ENCODE data around the gene MARCO.
"Not testable (repeated sequence)": the region's sequence is repeated elsewhere in the genome, so short reads cannot be mapped to it uniquely, and the experiment has no call there.

MARCO gene

GRCh38 chr2:118929059-118929458 is 12.9 kb upstream of the MARCO start:
- DNase-seq (ENCODE audit: low read depth): no peak

- no peak for DNase-seq (ENCODE audit: low read depth)
Observed at GRCh38 chr2:118932949-118933348, 9.0 kb upstream of the MARCO start.

- DNase-seq (ENCODE audit: low read depth): no peak
Observed at GRCh38 chr2:118936306-118936705, 5.7 kb upstream of the MARCO start.

GRCh38 chr2:118936936-118937335 is 5.1 kb upstream of the MARCO start:
- DNase-seq (ENCODE audit: low read depth): no peak

- no peak for DNase-seq (ENCODE audit: low read depth)
Observed at GRCh38 chr2:118937817-118938216, 4.2 kb upstream of the MARCO start.

GRCh38 chr2:118939994-118940393 is 2.0 kb upstream of the MARCO start:
- DNase-seq (ENCODE audit: low read depth): no peak

GRCh38 chr2:118940486-118941120 is 1.4 kb upstream of the MARCO start:
- DNase-seq (ENCODE audit: low read depth): no peak

- DNase-seq (ENCODE audit: low read depth): no peak
Observed at GRCh38 chr2:118943286-118943685, 1.3 kb downstream of the MARCO start.

GRCh38 chr2:118945881-118946280 is 3.9 kb downstream of the MARCO start:
- no peak for DNase-seq (ENCODE audit: low read depth)

- DNase-seq (ENCODE audit: low read depth): not testable (repeated sequence)
Observed at GRCh38 chr2:118948266-118948665, 6.3 kb downstream of the MARCO start.

- no peak for DNase-seq (ENCODE audit: low read depth)
Observed at GRCh38 chr2:118954297-118955060, 12.5 kb downstream of the MARCO start.

- no peak for DNase-seq (ENCODE audit: low read depth)
Observed at GRCh38 chr2:118965737-118966136, 23.7 kb downstream of the MARCO start.

- no peak for DNase-seq (ENCODE audit: low read depth)
Observed at GRCh38 chr2:118967124-118967880, 25.3 kb downstream of the MARCO start.

GRCh38 chr2:118968042-118968441 is 26.0 kb downstream of the MARCO start:
- DNase-seq (ENCODE audit: low read depth): no peak

GRCh38 chr2:118968961-118969733 is 27.2 kb downstream of the MARCO start:
- DNase-seq (ENCODE audit: low read depth): no peak

GRCh38 chr2:118969734-118970395 is 27.9 kb downstream of the MARCO start:
- no peak for DNase-seq (ENCODE audit: low read depth)

- no peak for DNase-seq (ENCODE audit: low read depth)
Observed at GRCh38 chr2:118970396-118971135, 28.6 kb downstream of the MARCO start.

GRCh38 chr2:118971245-118972122 is 29.5 kb downstream of the MARCO start:
- no peak for DNase-seq (ENCODE audit: low read depth)

- DNase-seq (ENCODE audit: low read depth): no peak
Observed at GRCh38 chr2:118973542-118973951, 31.6 kb downstream of the MARCO start.
